Nephron progenitor cell (in vitro differentiated cells): Measurements from ENCODE around the gene SESN3.
"Not testable (repeated sequence)": the region's sequence is repeated elsewhere in the genome, so short reads cannot be mapped to it uniquely, and the experiment has no call there.

ENCODE experiments used
- DNase-seq: peaks from one replicate; pipeline ENCODE4 v3.0.0; 2021
- H3K27ac Mint-ChIP-seq: 2 replicates; pipeline ENCODE4 v1.8.0; 2021; ENCODE audit warnings: mild to moderate bottlenecking, moderate library complexity, mixed read lengths
- H3K27me3 Mint-ChIP-seq: 2 replicates; pipeline ENCODE4 v1.8.0; 2021; ENCODE audit warnings: mild to moderate bottlenecking, low read depth, mixed read lengths; ENCODE audit not compliant: poor library complexity
- H3K36me3 Mint-ChIP-seq: 2 replicates; pipeline ENCODE4 v1.8.0; 2021; ENCODE audit warnings: low read depth, mixed read lengths
- H3K4me1 Mint-ChIP-seq: 2 replicates; pipeline ENCODE4 v1.8.0; 2021; ENCODE audit warnings: mixed read lengths
- H3K4me3 Mint-ChIP-seq: 2 replicates; pipeline ENCODE4 v1.8.0; 2021; ENCODE audit warnings: mild to moderate bottlenecking, moderate library complexity, mixed read lengths
- H3K9me3 Mint-ChIP-seq: 2 replicates; pipeline ENCODE4 v1.8.0; 2021; ENCODE audit warnings: mild to moderate bottlenecking, moderate library complexity, mixed read lengths
- TF ChIP-seq, protein P1 (sequence below): fragments of 200-600 bp; sonication (generic); IDR thresholded peaks from 2 replicates; pipeline ENCODE4 v1.5.0; 2021; ENCODE audit warnings: antibody characterized with exemption

SESN3 gene

GRCh38 chr11:95231127-95231880 is at the start of gene SESN3:
SESN3 (minus strand) TSS chr11:95231202; CDS start chr11:95230860, 342 bp downstream.
- TF ChIP-seq, protein P1, sequence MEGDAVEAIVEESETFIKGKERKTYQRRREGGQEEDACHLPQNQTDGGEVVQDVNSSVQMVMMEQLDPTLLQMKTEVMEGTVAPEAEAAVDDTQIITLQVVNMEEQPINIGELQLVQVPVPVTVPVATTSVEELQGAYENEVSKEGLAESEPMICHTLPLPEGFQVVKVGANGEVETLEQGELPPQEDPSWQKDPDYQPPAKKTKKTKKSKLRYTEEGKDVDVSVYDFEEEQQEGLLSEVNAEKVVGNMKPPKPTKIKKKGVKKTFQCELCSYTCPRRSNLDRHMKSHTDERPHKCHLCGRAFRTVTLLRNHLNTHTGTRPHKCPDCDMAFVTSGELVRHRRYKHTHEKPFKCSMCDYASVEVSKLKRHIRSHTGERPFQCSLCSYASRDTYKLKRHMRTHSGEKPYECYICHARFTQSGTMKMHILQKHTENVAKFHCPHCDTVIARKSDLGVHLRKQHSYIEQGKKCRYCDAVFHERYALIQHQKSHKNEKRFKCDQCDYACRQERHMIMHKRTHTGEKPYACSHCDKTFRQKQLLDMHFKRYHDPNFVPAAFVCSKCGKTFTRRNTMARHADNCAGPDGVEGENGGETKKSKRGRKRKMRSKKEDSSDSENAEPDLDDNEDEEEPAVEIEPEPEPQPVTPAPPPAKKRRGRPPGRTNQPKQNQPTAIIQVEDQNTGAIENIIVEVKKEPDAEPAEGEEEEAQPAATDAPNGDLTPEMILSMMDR: no peak
- Mint-ChIP-seq H3K27me3 (peaks cover 3% of the 10 kb centered on the region), H3K4me1 (peaks cover 13% of the 10 kb centered on the region), H3K4me3 (no peak within 1 kb of the TSS), H3K36me3 (peaks cover 13% of the 10 kb centered on the region), H3K9me3 (peaks cover 9% of the 10 kb centered on the region), H3K27ac (peak within 1 kb of the TSS; percentile 99)
- DNase-seq: peak; percentile 99

- H3K36me3 Mint-ChIP-seq: no peaks in the 10 kb centered on the region
- peaks cover 12% of the 10 kb centered on the region for H3K9me3 Mint-ChIP-seq
- H3K27me3 Mint-ChIP-seq: no peaks in the 10 kb centered on the region
- no peak for DNase-seq
- TF ChIP-seq, protein P1: no peak
- H3K27ac Mint-ChIP-seq: no peak overlapping the region
- H3K4me1 Mint-ChIP-seq: peaks cover 14% of the 10 kb centered on the region
- no peak overlapping the region for H3K4me3 Mint-ChIP-seq
Observed at GRCh38 chr11:95279921-95280868, 49.2 kb upstream of the SESN3 start.

DNA sequence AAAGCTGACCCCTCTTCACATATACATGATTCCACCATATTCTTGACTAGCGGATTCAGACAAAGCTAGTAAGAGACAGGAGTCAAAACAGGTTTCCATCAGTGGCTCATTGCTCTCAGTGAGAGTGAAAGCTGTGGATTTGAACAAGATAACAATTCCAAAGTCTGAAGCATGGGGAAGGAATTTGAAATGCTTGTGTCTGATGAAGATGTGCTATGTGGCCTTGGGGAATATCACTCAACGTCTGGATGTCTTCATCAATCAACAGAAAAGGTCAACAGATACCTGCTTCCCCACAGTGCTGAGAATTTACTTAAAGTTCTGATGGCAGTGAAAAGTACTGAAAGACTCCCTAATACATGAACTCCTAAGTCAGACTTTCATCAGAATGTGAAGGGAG is 46.9 kb upstream of the SESN3 start:
- Mint-ChIP-seq H3K36me3 (no peaks in the 10 kb centered on the region), H3K27me3 (no peaks in the 10 kb centered on the region), H3K4me1 (peaks cover 14% of the 10 kb centered on the region), H3K27ac (no peak overlapping the region), H3K9me3 (peaks cover 13% of the 10 kb centered on the region), H3K4me3 (no peak overlapping the region)
- TF ChIP-seq, protein P1: no peak
- DNase-seq: no peak

- Mint-ChIP-seq H3K36me3 (no peaks in the 10 kb centered on the region), H3K4me1 (peaks cover 6% of the 10 kb centered on the region), H3K4me3 (no peak overlapping the region), H3K27me3 (no peaks in the 10 kb centered on the region), H3K27ac (no peak overlapping the region), H3K9me3 (peaks cover 13% of the 10 kb centered on the region)
- TF ChIP-seq, protein P1: no peak
- DNase-seq: no peak
Observed at GRCh38 chr11:95276139-95276538, 45.1 kb upstream of the SESN3 start.

GRCh38 chr11:95273618-95274017 is 42.6 kb upstream of the SESN3 start:
- H3K9me3 Mint-ChIP-seq: peaks cover 13% of the 10 kb centered on the region
- H3K4me3 Mint-ChIP-seq, H3K4me1 Mint-ChIP-seq, H3K36me3 Mint-ChIP-seq, H3K27ac Mint-ChIP-seq, H3K27me3 Mint-ChIP-seq, DNase-seq: not testable (repeated sequence)

GRCh38 chr11:95269036-95269819 is 38.2 kb upstream of the SESN3 start:
- no peaks in the 10 kb centered on the region for H3K27me3 Mint-ChIP-seq
- H3K27ac Mint-ChIP-seq: no peak overlapping the region
- no peak overlapping the region for H3K4me3 Mint-ChIP-seq
- no peaks in the 10 kb centered on the region for H3K4me1 Mint-ChIP-seq
- no peaks in the 10 kb centered on the region for H3K36me3 Mint-ChIP-seq
- TF ChIP-seq, protein P1: no peak
- H3K9me3 Mint-ChIP-seq: peaks cover 6% of the 10 kb centered on the region
- no peak for DNase-seq
